Smooth muscle cell (in vitro differentiated cells): ENCODE measurements around the gene ABCB6. TPM values are rescaled to one million over a fixed set of nuclear protein-coding genes. Genes with fewer than 3 reads are reported as not detected.

Experiments
- DNase-seq: peaks from one replicate; lab custom pipeline; 2025; ENCODE audit not compliant: unreplicated experiment; lab: John Stamatoyannopoulos, UW
- H2AFZ ChIP-seq: fragments of 200-600 bp; sonication (generic); 2 replicates; pipeline ENCODE4 v1.6.0; 2016; ENCODE audit warnings: antibody characterized with exemption, low read depth, mild to moderate bottlenecking
- H3F3A ChIP-seq: fragments of 200-600 bp; sonication (generic); 2 replicates; pipeline ENCODE4 v1.6.0; 2017; ENCODE audit warnings: antibody characterized with exemption, low read depth
- H3K27ac ChIP-seq: fragments of 200-600 bp; sonication (generic); 2 replicates; pipeline ENCODE4 v1.5.1; 2016; ENCODE audit warnings: low read depth, mild to moderate bottlenecking
- H3K27me3 ChIP-seq: fragments of 200-600 bp; sonication (generic); 2 replicates; pipeline ENCODE4 v1.6.1; 2016; ENCODE audit warnings: low read depth, mild to moderate bottlenecking
- H3K36me3 ChIP-seq: fragments of 200-600 bp; sonication (generic); 2 replicates; pipeline ENCODE4 v1.5.1; 2016; ENCODE audit warnings: low read depth
- H3K4me1 ChIP-seq: fragments of 200-600 bp; sonication (generic); 2 replicates; pipeline ENCODE4 v1.5.1; 2016; ENCODE audit warnings: low read depth
- H3K4me2 ChIP-seq: fragments of 200-600 bp; sonication (generic); 2 replicates; pipeline ENCODE4 v1.6.0; 2016; ENCODE audit warnings: mild to moderate bottlenecking
- H3K4me3 ChIP-seq: fragments of 200-600 bp; sonication (generic); 2 replicates; pipeline ENCODE4 v1.5.1; 2016; ENCODE audit warnings: mild to moderate bottlenecking
- H3K79me2 ChIP-seq: fragments of 200-600 bp; sonication (generic); 2 replicates; pipeline ENCODE4 v1.6.0; 2016; ENCODE audit warnings: low read depth, mild to moderate bottlenecking
- H3K9ac ChIP-seq: fragments of 200-600 bp; sonication (generic); 2 replicates; pipeline ENCODE4 v1.6.0; 2016; ENCODE audit warnings: low read depth
- H3K9me3 ChIP-seq: fragments of 200-600 bp; sonication (generic); replicated peaks from 2 replicates; pipeline ENCODE4 v1.5.1; 2016; ENCODE audit warnings: low read depth
- H4K20me1 ChIP-seq: fragments of 200-600 bp; sonication (generic); 2 replicates; pipeline ENCODE4 v1.6.0; 2016; ENCODE audit warnings: low read depth
- WGBS: methylation state at CpG from one replicate; pipeline ENCODE4 v1.1.7; 2016; ENCODE audit warnings: low lambda C conversion rate; 5-methylcytosine and 5-hydroxymethylcytosine counted together
- polyA plus RNA-seq: library from polyadenylated mRNA; unstranded; fragments of >200 nt; fragmentation: Nextera tagmentation; extraction: Ambion mirVana; gene quantifications from 2 replicates; pipeline ENCODE4 v1.2.1, GENCODE V29; 2016
- total RNA-seq: library from RNA; depleted of rRNA; stranded (reverse); fragments of >200 nt; gene quantifications from 2 replicates; pipeline ENCODE4 v1.2.3, GENCODE V29; 2014
- TF ChIP-seq, protein P1 (sequence below): fragments of 200-600 bp; sonication (generic); IDR thresholded peaks from 2 replicates; pipeline ENCODE4 v1.5.1; 2017; ENCODE audit warnings: borderline replicate concordance, mild to moderate bottlenecking, antibody characterized with exemption; ENCODE audit not compliant: insufficient read depth, poor library complexity, severe bottlenecking

ABCB6 gene
- total and polyA plus RNA-seq, 2 experiments from 2014 or later: 18.2 to 41.3 TPM

DNA sequence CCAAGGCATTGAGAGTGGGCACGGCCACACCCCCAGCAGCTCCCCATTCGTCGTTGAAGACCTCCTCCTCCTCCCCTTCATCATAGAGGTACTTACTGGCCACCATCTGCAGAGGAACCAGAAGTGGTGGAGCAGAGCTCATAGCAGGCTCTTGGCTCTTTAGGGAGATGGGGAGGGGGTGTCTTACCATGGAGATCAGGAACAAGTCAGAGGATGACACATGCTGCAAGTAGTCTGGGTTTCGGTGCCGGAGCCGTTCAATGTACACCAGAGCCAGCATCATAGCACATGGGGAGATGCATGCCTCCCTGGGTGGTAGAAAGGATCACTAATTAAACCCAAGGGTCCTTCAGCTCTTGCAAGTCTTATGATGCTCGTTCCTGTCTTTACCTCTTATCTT lies 44.0 kb downstream of the ABCB6 start:
- Histone ChIP-seq H3K27ac (no peak overlapping the region), H3K4me2 (no peak overlapping the region), H3K27me3 (no peaks in the 10 kb centered on the region), H3K4me3 (no peak overlapping the region), H3K36me3 (no peaks in the 10 kb centered on the region), H3K79me2 (peaks cover 14% of the 10 kb centered on the region), H3F3A (peaks cover 3% of the 10 kb centered on the region), H3K9ac (no peak overlapping the region), H3K4me1 (peaks cover 4% of the 10 kb centered on the region), H2AFZ (no peak overlapping the region), H4K20me1 (peaks cover 7% of the 10 kb centered on the region), H3K9me3 (no peaks in the 10 kb centered on the region)
- no peak for DNase-seq
- TF ChIP-seq, protein P1, sequence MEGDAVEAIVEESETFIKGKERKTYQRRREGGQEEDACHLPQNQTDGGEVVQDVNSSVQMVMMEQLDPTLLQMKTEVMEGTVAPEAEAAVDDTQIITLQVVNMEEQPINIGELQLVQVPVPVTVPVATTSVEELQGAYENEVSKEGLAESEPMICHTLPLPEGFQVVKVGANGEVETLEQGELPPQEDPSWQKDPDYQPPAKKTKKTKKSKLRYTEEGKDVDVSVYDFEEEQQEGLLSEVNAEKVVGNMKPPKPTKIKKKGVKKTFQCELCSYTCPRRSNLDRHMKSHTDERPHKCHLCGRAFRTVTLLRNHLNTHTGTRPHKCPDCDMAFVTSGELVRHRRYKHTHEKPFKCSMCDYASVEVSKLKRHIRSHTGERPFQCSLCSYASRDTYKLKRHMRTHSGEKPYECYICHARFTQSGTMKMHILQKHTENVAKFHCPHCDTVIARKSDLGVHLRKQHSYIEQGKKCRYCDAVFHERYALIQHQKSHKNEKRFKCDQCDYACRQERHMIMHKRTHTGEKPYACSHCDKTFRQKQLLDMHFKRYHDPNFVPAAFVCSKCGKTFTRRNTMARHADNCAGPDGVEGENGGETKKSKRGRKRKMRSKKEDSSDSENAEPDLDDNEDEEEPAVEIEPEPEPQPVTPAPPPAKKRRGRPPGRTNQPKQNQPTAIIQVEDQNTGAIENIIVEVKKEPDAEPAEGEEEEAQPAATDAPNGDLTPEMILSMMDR: no peak
- WGBS: 91% methylated on average over 7 of the region's 7 CpGs

DNA sequence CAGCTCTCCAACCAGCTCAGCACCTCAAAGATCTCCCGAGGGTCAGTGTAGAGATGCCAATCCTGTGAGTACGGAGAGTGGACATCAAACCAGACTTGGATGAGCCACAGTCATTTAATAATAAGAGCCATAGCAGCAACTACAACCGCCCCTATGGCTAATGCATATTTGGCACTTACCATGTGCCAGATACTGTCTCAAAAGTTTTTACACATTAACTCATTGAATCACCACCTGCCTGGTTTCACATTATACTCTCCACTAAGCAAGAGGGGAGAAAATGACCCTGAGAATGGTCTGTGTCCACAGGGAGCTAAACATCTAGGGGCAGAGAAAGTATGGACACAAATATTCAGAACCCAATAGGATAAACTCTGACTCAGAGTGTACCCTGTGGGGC lies 44.6 kb downstream of the ABCB6 start:
- H3K9ac ChIP-seq: no peak overlapping the region
- DNase-seq: no peak
- H2AFZ ChIP-seq: no peak overlapping the region
- no peak overlapping the region for H3K4me3 ChIP-seq
- peaks cover 5% of the 10 kb centered on the region for H4K20me1 ChIP-seq
- H3K27me3 ChIP-seq: no peaks in the 10 kb centered on the region
- peaks cover 4% of the 10 kb centered on the region for H3K4me1 ChIP-seq
- no peak overlapping the region for H3K27ac ChIP-seq
- TF ChIP-seq, protein P1: no peak
- H3F3A ChIP-seq: peaks cover 3% of the 10 kb centered on the region
- no peak overlapping the region for H3K4me2 ChIP-seq
- peaks cover 9% of the 10 kb centered on the region for H3K79me2 ChIP-seq
- 97% methylated on average over 3 of the region's 3 CpGs for WGBS
- H3K9me3 ChIP-seq: no peaks in the 10 kb centered on the region
- H3K36me3 ChIP-seq: no peaks in the 10 kb centered on the region

DNA sequence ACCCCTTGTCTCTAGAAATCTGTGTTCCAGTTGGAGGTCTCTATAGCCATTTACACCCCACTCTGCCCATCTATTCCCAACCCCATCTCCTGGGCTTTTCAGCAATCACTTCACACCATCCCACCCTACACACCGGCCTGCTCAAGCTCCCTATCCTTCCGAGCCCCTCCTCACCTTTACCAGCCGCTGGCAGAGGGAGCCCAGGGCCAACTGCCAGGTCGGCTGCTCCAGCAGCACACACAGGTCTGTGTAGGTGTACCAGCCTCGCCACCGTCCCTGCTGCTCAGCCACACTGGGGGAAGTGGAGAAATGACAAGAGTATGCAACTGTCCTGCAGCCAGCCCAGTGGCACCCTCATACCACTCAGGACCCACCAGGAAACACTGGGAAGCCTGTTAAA lies 45.6 kb downstream of the ABCB6 start:
- Histone ChIP-seq H3K4me2 (no peak overlapping the region), H2AFZ (no peak overlapping the region), H3K9me3 (no peaks in the 10 kb centered on the region), H3K4me3 (no peak overlapping the region), H3K36me3 (no peaks in the 10 kb centered on the region), H3K79me2 (no peaks in the 10 kb centered on the region), H3K27ac (no peak overlapping the region), H4K20me1 (no peaks in the 10 kb centered on the region), H3K9ac (no peak overlapping the region), H3K4me1 (peaks cover 4% of the 10 kb centered on the region), H3F3A (peaks cover 3% of the 10 kb centered on the region), H3K27me3 (no peaks in the 10 kb centered on the region)
- TF ChIP-seq, protein P1: no peak
- over 99% methylated on average over 6 of the region's 6 CpGs for WGBS
- DNase-seq: no peak
